Activated CD4-positive, alpha-beta memory T cell treated with anti-CD3 and anti-CD28 coated beads for 36 hours (primary cell): Measurements from ENCODE around the gene FAM222A. TPM values are rescaled to one million over a fixed set of nuclear protein-coding genes. Genes with fewer than 3 reads are reported as not detected.

Experiments
- CTCF ChIA-PET: fragments of 350-600 bp; sonication (Branson Sonifier 250); formaldehyde crosslinking; loops from one replicate; lab custom pipeline; 2021; ENCODE audit warnings: antibody characterized with exemption, inconsistent platforms; lab: Charles Lee
- POLR2A ChIA-PET: fragments of 350-600 bp; sonication (Branson Sonifier 250); formaldehyde crosslinking; loops from one replicate; lab custom pipeline; 2021; ENCODE audit warnings: antibody characterized with exemption; lab: Charles Lee
- DNase-seq: peaks from one replicate; pipeline ENCODE4 v3.0.0-alpha.2; 2020
- H3K27ac Mint-ChIP-seq: one replicate; pipeline ENCODE4 v1.8.0; 2021; ENCODE audit warnings: mixed read lengths
- H3K27me3 Mint-ChIP-seq: one replicate; pipeline ENCODE4 v1.8.0; 2021; ENCODE audit warnings: mixed read lengths
- H3K36me3 Mint-ChIP-seq: one replicate; pipeline ENCODE4 v1.8.0; 2021; ENCODE audit warnings: mixed read lengths
- H3K4me1 Mint-ChIP-seq: one replicate; pipeline ENCODE4 v1.8.0; 2021; ENCODE audit warnings: low read depth, mixed read lengths
- H3K4me3 Mint-ChIP-seq: one replicate; pipeline ENCODE4 v1.8.0; 2021; ENCODE audit warnings: mild to moderate bottlenecking, mixed read lengths
- H3K9me3 Mint-ChIP-seq: one replicate; pipeline ENCODE4 v1.8.0; 2021; ENCODE audit warnings: mixed read lengths
- intact Hi-C: fragments of 100-400 bp; cut with micrococcal nuclease; formaldehyde crosslinking; loops from one replicate; pipeline ENCODE4 v1.15.1; 2023
- total RNA-seq, 2 experiments: library from RNA; stranded (reverse); gene quantifications; one replicate each; pipeline ENCODE4 v1.2.3, GENCODE V29; 2021

FAM222A gene
- total RNA-seq, 2 experiments from 2014 or later: 0.29 to 0.55 TPM

- ChIA-PET CTCF (interaction anchor here (1.2 to 2.9 kb wide), 4 partner anchors 10 to 166 kb away, joined by 3 to 12 read pairs (median 4); no protein-coding TSS in a partner anchor), POLR2A (no interaction called here)
- H3K36me3 Mint-ChIP-seq: no peaks in the 10 kb centered on the region
Measured at GRCh38 chr12:109764123-109764522, 50.5 kb downstream of the FAM222A start.

GRCh38 chr12:109764776-109765445 lies 51.3 kb downstream of the FAM222A start:
- ChIA-PET POLR2A (no interaction called here), CTCF (interaction anchor here (0.6 to 2.9 kb wide), 5 partner anchors 9 to 167 kb away, joined by 3 to 12 read pairs (median 5); no protein-coding TSS in a partner anchor)
- Mint-ChIP-seq H3K9me3 (peaks cover 4% of the 10 kb centered on the region), H3K4me3 (no peak overlapping the region), H3K27ac (no peak overlapping the region), H3K36me3 (no peaks in the 10 kb centered on the region), H3K4me1 (peaks cover 4% of the 10 kb centered on the region), H3K27me3 (no peaks in the 10 kb centered on the region)
- intact Hi-C loops: no loop called here
- peak; percentile 6 for DNase-seq

More at GRCh38 chr12:109764123-109764522, 50.5 kb downstream of the FAM222A start:
- Mint-ChIP-seq H3K27me3 (no peaks in the 10 kb centered on the region), H3K4me1 (peaks cover 4% of the 10 kb centered on the region), H3K9me3 (peaks cover 4% of the 10 kb centered on the region), H3K27ac (no peak overlapping the region), H3K4me3 (no peak overlapping the region)
- DNase-seq: peak; percentile 1
- intact Hi-C loops: no loop called here

- no peaks in the 10 kb centered on the region for H3K27me3 Mint-ChIP-seq
- CTCF ChIA-PET: interaction anchor here (1.2 kb wide), 1 partner anchor 168 kb away, joined by 3 read pairs; no protein-coding TSS in a partner anchor
- no peaks in the 10 kb centered on the region for H3K36me3 Mint-ChIP-seq
- H3K4me1 Mint-ChIP-seq: peaks cover 4% of the 10 kb centered on the region
- DNase-seq: peak; percentile 5
- POLR2A ChIA-PET: no interaction called here
- H3K27ac Mint-ChIP-seq: no peak overlapping the region
- H3K9me3 Mint-ChIP-seq: peaks cover 4% of the 10 kb centered on the region
- no peak overlapping the region for H3K4me3 Mint-ChIP-seq
- intact Hi-C loops: no loop called here
Measured at GRCh38 chr12:109765446-109765810, 51.8 kb downstream of the FAM222A start.

- H3K27me3 Mint-ChIP-seq: no peaks in the 10 kb centered on the region
- intact Hi-C loops: no loop called here
- CTCF ChIA-PET: no interaction called here
- no peaks in the 10 kb centered on the region for H3K36me3 Mint-ChIP-seq
- H3K4me1 Mint-ChIP-seq: peaks cover 4% of the 10 kb centered on the region
- DNase-seq: peak; percentile 1
- peaks cover 4% of the 10 kb centered on the region for H3K9me3 Mint-ChIP-seq
- H3K4me3 Mint-ChIP-seq: no peak overlapping the region
- POLR2A ChIA-PET: no interaction called here
- no peak overlapping the region for H3K27ac Mint-ChIP-seq
Measured at GRCh38 chr12:109766251-109766778, 52.7 kb downstream of the FAM222A start.

GRCh38 chr12:109767456-109767855 lies 53.8 kb downstream of the FAM222A start:
- POLR2A ChIA-PET: no interaction called here
- no peaks in the 10 kb centered on the region for H3K36me3 Mint-ChIP-seq
- CTCF ChIA-PET: no interaction called here
- H3K27ac Mint-ChIP-seq: no peak overlapping the region
- H3K4me1 Mint-ChIP-seq: peaks cover 4% of the 10 kb centered on the region
- no peak overlapping the region for H3K4me3 Mint-ChIP-seq
- H3K27me3 Mint-ChIP-seq: no peaks in the 10 kb centered on the region
- H3K9me3 Mint-ChIP-seq: peaks cover 4% of the 10 kb centered on the region
- no peak for DNase-seq
- intact Hi-C loops: no loop called here

- POLR2A ChIA-PET: no interaction called here
- H3K4me3 Mint-ChIP-seq: no peak overlapping the region
Measured at GRCh38 chr12:109767991-109768900, 54.6 kb downstream of the FAM222A start.

GRCh38 chr12:109768901-109769670 lies 55.5 kb downstream of the FAM222A start:
- no peak for DNase-seq
- H3K4me3 Mint-ChIP-seq: no peak overlapping the region
- no peaks in the 10 kb centered on the region for H3K9me3 Mint-ChIP-seq
- H3K4me1 Mint-ChIP-seq: peaks cover 2% of the 10 kb centered on the region
- no peaks in the 10 kb centered on the region for H3K36me3 Mint-ChIP-seq
- peaks cover 2% of the 10 kb centered on the region for H3K27me3 Mint-ChIP-seq
- CTCF ChIA-PET: no interaction called here
- no peak overlapping the region for H3K27ac Mint-ChIP-seq
- intact Hi-C loops: no loop called here
- POLR2A ChIA-PET: no interaction called here

More at GRCh38 chr12:109767991-109768900, 54.6 kb downstream of the FAM222A start:
- DNase-seq: peak; percentile 4
- H3K9me3 Mint-ChIP-seq: peaks cover 3% of the 10 kb centered on the region
- peaks cover 2% of the 10 kb centered on the region for H3K27me3 Mint-ChIP-seq
- no peak overlapping the region for H3K27ac Mint-ChIP-seq
- H3K36me3 Mint-ChIP-seq: no peaks in the 10 kb centered on the region
- intact Hi-C loops: no loop called here
- peaks cover 5% of the 10 kb centered on the region for H3K4me1 Mint-ChIP-seq
- CTCF ChIA-PET: no interaction called here

GRCh38 chr12:109770104-109770860 lies 56.7 kb downstream of the FAM222A start:
- ChIA-PET CTCF (interaction anchor here (0.6 to 1.6 kb wide), 2 partner anchors 65 to 589 kb away, joined by 3 read pairs; no protein-coding TSS in a partner anchor), POLR2A (no interaction called here)
- intact Hi-C loops: no loop called here
- Mint-ChIP-seq H3K9me3 (no peaks in the 10 kb centered on the region), H3K27ac (no peak overlapping the region), H3K4me1 (peaks cover 2% of the 10 kb centered on the region), H3K36me3 (no peaks in the 10 kb centered on the region), H3K4me3 (no peak overlapping the region), H3K27me3 (peaks cover 2% of the 10 kb centered on the region)
- no peak for DNase-seq

GRCh38 chr12:109770861-109771670 lies 57.4 kb downstream of the FAM222A start:
- Mint-ChIP-seq H3K36me3 (no peaks in the 10 kb centered on the region), H3K27me3 (peaks cover 2% of the 10 kb centered on the region), H3K27ac (no peak overlapping the region), H3K9me3 (no peaks in the 10 kb centered on the region), H3K4me3 (no peak overlapping the region), H3K4me1 (peaks cover 2% of the 10 kb centered on the region)
- no peak for DNase-seq
- POLR2A ChIA-PET: no interaction called here
- CTCF ChIA-PET: interaction anchor here (0.6 to 5.3 kb wide), 3 partner anchors 64 to 589 kb away, joined by 3 to 67 read pairs (median 3); no protein-coding TSS in a partner anchor
- intact Hi-C loops: no loop called here

GRCh38 chr12:109771746-109772621 lies 58.4 kb downstream of the FAM222A start:
- Mint-ChIP-seq H3K9me3 (no peaks in the 10 kb centered on the region), H3K36me3 (no peaks in the 10 kb centered on the region), H3K27me3 (peaks cover 2% of the 10 kb centered on the region), H3K4me1 (peaks cover 2% of the 10 kb centered on the region), H3K27ac (no peak overlapping the region), H3K4me3 (no peak overlapping the region)
- POLR2A ChIA-PET: no interaction called here
- intact Hi-C loops: no loop called here
- CTCF ChIA-PET: interaction anchor here (1.6 to 8.9 kb wide), 3 partner anchors 63 to 254 kb away, joined by 3 to 100 read pairs (median 67); no protein-coding TSS in a partner anchor
- DNase-seq: peak; percentile 6
